Choroid plexus epithelial cell (primary cell): Measurements from ENCODE around the gene C5orf52.
"Not testable (repeated sequence)": the region's sequence is repeated elsewhere in the genome, so short reads cannot be mapped to it uniquely, and the experiment has no call there.

Source experiments
- DNase-seq: peaks from one replicate; pipeline ENCODE4 v3.0.0-alpha.2; 2010; ENCODE audit warnings: low read depth
- H3K4me3 ChIP-seq: 2 replicates; pipeline ENCODE4 v1.5.1; 2011; ENCODE audit warnings: low read depth, mild to moderate bottlenecking, control low read depth, low read length, moderate library complexity
- TF ChIP-seq, protein P1 (sequence below): conservative IDR thresholded peaks from 2 replicates; pipeline ENCODE4 v1.5.1; 2011; ENCODE audit warnings: low read depth, mild to moderate bottlenecking, control low read depth, inconsistent platforms, low read length, moderate library complexity

Gene C5orf52

DNA sequence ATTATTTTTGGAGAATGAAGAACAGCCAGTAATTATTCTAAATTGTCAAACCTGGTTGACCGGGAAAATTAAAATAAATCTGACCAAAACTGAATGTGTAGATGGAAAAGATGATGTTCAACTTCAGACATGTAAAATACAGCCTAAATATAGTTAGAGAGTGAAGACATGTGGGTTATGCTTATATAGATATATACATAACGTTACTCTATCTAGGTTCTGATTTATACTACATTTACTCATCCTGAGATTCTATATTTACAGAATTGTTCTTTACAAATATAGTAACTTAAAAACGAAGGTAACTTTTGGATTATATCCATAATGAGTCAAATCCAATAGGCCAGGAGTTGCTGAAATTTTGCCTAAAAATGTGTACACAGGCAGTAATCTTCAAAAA is 39.1 kb downstream of the C5orf52 start:
- TF ChIP-seq, protein P1, sequence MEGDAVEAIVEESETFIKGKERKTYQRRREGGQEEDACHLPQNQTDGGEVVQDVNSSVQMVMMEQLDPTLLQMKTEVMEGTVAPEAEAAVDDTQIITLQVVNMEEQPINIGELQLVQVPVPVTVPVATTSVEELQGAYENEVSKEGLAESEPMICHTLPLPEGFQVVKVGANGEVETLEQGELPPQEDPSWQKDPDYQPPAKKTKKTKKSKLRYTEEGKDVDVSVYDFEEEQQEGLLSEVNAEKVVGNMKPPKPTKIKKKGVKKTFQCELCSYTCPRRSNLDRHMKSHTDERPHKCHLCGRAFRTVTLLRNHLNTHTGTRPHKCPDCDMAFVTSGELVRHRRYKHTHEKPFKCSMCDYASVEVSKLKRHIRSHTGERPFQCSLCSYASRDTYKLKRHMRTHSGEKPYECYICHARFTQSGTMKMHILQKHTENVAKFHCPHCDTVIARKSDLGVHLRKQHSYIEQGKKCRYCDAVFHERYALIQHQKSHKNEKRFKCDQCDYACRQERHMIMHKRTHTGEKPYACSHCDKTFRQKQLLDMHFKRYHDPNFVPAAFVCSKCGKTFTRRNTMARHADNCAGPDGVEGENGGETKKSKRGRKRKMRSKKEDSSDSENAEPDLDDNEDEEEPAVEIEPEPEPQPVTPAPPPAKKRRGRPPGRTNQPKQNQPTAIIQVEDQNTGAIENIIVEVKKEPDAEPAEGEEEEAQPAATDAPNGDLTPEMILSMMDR: no peak
- DNase-seq: no peak
- H3K4me3 ChIP-seq: no peak overlapping the region

DNA sequence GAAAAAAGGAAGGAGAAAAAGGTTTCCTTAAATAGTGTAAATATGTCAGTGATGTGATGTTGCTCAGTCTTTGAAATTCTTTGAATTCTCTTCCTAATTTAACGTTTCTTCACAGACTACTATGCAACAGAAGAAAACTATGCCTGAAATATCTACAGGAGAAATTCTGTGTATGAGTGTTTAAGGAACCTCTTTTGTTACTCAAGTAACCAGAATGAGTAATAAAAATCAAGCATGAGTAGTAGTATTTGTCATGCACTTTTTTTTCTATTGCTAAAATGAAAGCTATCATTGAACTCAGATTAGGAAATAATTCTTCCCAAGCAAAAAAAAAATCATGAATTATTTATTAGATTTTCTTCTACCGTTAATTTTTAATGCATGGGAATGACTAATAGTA is 39.5 kb downstream of the C5orf52 start:
- TF ChIP-seq, protein P1: no peak
- DNase-seq: peak; percentile 74
- H3K4me3 ChIP-seq: no peak overlapping the region

DNA sequence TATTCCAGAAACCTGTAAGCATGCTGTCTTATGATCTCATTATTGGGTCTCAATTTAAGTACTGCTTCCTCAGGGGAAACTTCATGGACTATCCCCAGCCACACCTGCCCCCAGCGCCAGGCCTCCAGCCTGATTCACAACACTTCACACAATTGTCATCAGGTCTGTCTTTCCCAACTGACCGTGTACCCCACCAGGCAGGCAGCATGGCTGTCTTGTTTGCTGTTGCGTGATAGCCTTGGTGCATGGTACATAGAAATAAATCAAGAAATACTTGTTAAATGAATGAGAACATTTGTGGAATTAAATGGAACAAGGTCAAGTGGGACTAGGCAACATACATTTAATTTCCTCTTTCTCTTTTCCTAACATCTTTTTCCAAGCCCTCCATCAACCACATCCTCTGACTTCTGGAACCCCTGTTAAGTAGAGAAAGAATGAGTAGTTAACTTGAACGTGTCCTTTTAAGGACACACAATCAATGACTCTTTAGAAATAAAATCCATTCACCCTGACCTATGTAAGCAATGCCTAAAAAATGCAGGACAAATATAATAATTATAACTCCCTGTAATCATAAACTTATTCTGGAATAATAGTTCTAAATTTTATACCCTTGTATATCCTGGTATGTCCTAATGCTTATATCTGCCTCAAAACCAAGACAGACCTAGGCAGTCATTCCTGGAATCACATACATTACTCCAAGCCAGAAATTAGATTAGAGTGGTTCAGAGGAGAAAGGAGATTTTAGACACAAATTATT is 42.7 kb downstream of the C5orf52 start:
- TF ChIP-seq, protein P1: no peak
- no peak for DNase-seq
- H3K4me3 ChIP-seq: no peak overlapping the region

DNA sequence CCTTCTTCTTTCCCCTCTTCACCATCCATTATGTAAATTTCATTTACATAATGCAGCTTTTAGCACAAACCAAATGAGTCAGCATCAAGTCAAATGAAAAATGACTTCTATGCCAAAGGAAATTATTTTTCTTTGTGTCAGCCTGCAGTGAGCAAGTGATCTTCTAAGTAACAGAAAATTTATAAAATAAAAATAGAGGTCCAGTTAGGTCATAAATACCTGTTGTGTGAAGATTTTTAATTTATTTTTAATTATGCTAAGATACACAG is 43.2 kb downstream of the C5orf52 start:
- TF ChIP-seq, protein P1: no peak
- no peak overlapping the region for H3K4me3 ChIP-seq
- DNase-seq: no peak

DNA sequence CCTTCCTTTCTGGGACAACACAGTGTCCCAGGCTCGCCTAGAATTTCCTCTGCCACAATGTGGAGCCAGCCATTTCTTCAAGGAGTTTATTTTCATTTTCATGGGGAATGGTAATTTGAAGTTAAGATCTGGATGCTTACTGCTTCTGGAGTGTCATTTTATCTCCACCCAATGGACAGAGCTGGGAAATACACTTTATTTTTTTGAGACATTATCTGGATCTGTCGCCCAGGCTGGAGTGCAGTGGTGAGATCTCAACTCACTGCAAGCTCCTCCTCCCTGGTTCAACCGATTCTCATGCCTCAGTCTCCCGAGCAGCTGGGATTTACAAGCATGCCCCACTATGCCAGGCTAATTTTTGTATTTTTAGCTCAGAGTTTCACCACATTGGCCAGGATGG is 47.2 kb downstream of the C5orf52 start:
- H3K4me3 ChIP-seq: no peak overlapping the region
- TF ChIP-seq, protein P1: peak; percentile 73
- DNase-seq: peak; percentile 87

DNA sequence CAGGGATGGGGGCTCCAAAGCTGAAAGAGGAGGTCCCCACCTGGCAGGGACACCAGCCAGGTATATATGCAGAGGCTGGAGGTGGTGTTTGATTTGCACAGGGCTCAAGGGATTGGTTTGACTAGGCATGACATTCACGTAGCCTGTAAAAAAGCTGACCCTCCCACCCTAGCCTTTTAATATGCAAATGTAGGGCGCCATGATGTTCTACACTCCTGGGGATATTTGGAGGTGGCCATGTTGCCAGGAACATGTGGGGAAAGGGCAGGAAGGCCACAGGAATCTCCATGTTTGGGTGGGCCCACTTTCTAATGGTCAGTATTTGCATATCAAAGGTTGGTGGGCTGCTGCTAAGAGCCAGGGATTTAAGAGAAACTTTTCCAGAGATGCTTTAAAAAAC is 47.9 kb downstream of the C5orf52 start:
- TF ChIP-seq, protein P1: no peak
- DNase-seq: no peak
- H3K4me3 ChIP-seq: no peak overlapping the region

DNA sequence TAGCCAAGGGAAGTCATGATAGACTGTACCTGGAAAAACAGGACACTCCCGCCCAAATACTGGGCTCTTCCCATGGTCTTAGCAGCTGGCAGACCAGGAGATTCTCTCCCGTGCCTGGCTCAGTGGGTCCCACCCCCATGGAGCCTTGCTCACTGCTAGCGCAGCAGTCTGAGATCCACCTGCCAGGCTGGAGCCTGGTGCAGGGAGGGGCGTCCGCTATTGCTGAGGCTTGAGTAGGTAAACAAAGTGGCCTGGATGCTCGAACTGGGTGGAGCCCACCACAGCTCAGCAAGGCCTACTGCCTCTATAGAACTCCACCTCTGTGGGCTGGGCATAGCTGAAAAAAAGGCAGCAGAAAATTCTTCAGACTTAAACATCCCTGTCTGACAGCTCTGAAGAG is 49.8 kb downstream of the C5orf52 start:
- TF ChIP-seq, protein P1: no peak
- no peak for DNase-seq

DNA sequence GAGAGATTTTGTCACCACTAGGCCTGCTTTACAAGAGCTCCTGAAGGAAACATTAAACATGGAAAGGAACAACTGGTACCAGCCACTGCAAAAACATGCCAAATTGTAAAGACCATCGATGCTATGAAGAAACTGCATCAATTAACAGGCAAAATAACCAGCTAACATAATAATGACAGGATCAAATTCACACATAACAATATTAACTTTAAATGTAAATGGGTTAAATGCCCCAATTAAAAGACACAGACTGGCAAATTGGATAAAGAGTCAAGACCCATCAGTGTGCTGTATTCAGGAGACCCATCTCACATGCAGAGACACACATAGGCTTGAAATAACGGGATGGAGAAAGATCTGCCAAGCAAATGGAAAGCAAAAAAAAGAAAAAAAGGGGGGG is 51.6 kb downstream of the C5orf52 start:
- H3K4me3 ChIP-seq, DNase-seq: not testable (repeated sequence)

More for the DNA sequence above, 49.8 kb downstream of the C5orf52 start:
- H3K4me3 ChIP-seq: no peak overlapping the region

DNA sequence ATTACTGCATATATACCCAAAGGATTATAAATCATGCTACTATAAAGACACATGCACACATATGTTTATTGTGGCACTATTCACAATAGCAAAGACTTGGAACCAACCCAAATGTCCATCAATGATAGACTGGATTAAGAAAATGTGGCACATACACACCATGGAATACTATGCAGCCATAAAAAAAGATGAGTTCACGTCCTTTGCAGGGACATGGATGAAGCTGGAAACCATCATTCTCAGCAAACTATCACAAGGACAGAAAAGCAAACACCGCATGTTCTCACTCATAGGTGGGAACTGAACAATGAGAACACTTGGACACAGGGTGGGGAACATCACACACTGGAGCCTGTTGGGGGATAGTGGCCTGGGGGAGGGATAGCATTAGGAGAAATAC is 55.3 kb downstream of the C5orf52 start:
- DNase-seq, H3K4me3 ChIP-seq: not testable (repeated sequence)

DNA sequence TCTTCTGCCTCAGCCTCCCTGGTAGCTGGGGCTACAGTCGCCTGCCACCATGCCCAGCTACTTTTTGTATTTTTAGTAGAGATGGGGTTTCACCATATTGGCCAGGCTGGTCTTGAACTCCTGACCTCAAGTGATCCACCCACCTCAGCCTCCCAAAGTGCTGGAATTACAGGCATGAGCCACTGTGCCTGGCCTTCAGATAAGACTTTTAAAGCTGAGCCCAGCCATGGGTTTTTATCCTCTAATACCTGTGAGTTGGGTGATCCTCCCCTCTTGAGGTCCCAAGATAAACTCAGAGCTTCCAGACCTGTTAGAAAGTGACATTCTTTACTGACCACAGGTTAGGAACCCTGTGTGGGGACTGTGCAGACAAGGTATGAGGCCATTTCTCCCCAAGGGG is 56.5 kb downstream of the C5orf52 start:
- DNase-seq, H3K4me3 ChIP-seq: not testable (repeated sequence)
